ENCODE measurements around the gene ZDHHC6.

DNA sequence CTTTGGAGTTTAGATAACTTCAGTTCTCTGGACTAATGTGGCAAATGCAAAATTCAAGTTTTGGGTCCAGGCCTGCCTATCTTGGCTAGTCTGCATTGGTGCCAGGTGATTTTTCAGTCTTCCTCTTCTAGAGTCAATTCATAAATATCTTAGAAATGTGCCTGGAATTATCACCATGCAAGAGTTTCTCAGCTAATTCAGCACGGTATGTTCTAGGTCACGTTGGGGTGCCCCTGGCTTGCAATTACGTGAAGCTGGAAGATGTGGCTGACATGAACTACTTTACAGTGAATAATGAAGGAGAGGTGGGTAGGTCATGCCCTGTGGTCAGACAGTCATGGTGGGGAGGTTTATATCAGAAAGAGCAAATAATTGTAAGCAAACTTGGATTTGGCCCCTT is 25.0 kb downstream of the ZDHHC6 start:
- TF ChIP-seq MXI1 (conservative IDR thresholded peaks at IDR 0.05; ENCODE audit: poor library complexity, severe bottlenecking) (no peak), EZH2 (IDR thresholded peaks at IDR 0.05; ENCODE audit: borderline replicate concordance, insufficient read depth, low read length, poor library complexity, severe bottlenecking) (no peak), POLR2AphosphoS5 (IDR thresholded peaks at IDR 0.05) (no peak), EP300 (conservative IDR thresholded peaks at IDR 0.05; ENCODE audit: poor library complexity, severe bottlenecking) (no peak), TAF1 (IDR thresholded peaks at IDR 0.05; ENCODE audit: low read depth) (no peak), SMC3 (conservative IDR thresholded peaks at IDR 0.05; ENCODE audit: poor library complexity) (no peak)
- TF ChIP-seq, protein P1, sequence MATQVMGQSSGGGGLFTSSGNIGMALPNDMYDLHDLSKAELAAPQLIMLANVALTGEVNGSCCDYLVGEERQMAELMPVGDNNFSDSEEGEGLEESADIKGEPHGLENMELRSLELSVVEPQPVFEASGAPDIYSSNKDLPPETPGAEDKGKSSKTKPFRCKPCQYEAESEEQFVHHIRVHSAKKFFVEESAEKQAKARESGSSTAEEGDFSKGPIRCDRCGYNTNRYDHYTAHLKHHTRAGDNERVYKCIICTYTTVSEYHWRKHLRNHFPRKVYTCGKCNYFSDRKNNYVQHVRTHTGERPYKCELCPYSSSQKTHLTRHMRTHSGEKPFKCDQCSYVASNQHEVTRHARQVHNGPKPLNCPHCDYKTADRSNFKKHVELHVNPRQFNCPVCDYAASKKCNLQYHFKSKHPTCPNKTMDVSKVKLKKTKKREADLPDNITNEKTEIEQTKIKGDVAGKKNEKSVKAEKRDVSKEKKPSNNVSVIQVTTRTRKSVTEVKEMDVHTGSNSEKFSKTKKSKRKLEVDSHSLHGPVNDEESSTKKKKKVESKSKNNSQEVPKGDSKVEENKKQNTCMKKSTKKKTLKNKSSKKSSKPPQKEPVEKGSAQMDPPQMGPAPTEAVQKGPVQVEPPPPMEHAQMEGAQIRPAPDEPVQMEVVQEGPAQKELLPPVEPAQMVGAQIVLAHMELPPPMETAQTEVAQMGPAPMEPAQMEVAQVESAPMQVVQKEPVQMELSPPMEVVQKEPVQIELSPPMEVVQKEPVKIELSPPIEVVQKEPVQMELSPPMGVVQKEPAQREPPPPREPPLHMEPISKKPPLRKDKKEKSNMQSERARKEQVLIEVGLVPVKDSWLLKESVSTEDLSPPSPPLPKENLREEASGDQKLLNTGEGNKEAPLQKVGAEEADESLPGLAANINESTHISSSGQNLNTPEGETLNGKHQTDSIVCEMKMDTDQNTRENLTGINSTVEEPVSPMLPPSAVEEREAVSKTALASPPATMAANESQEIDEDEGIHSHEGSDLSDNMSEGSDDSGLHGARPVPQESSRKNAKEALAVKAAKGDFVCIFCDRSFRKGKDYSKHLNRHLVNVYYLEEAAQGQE (IDR thresholded peaks at IDR 0.05; ENCODE audit: borderline replicate concordance): no peak
- TF ChIP-seq, protein P2, sequence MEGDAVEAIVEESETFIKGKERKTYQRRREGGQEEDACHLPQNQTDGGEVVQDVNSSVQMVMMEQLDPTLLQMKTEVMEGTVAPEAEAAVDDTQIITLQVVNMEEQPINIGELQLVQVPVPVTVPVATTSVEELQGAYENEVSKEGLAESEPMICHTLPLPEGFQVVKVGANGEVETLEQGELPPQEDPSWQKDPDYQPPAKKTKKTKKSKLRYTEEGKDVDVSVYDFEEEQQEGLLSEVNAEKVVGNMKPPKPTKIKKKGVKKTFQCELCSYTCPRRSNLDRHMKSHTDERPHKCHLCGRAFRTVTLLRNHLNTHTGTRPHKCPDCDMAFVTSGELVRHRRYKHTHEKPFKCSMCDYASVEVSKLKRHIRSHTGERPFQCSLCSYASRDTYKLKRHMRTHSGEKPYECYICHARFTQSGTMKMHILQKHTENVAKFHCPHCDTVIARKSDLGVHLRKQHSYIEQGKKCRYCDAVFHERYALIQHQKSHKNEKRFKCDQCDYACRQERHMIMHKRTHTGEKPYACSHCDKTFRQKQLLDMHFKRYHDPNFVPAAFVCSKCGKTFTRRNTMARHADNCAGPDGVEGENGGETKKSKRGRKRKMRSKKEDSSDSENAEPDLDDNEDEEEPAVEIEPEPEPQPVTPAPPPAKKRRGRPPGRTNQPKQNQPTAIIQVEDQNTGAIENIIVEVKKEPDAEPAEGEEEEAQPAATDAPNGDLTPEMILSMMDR (IDR thresholded peaks at IDR 0.05; ENCODE audit: poor library complexity, severe bottlenecking): no peak
